SK-N-SH treated with all-trans-retinoic acid at 6 μM for 48 hours (cell line): ENCODE results near the gene ZNF19.

ENCODE experiments used
- ESRRG ChIP-seq: fragments of 250-450 bp; sonication (Bioruptor Pico); IDR thresholded peaks from 2 replicates; pipeline ENCODE4 v1.6.1; 2021; ENCODE audit warnings: mild to moderate bottlenecking
- PATZ1 ChIP-seq: fragments of 250-450 bp; sonication (Bioruptor Pico); IDR thresholded peaks from 2 replicates; pipeline ENCODE4 v1.8.0; 2020; ENCODE audit warnings: mild to moderate bottlenecking, moderate library complexity, borderline replicate concordance
- ZNF70 ChIP-seq: fragments of 450-650 bp; formaldehyde crosslinking; IDR thresholded peaks from 2 replicates; pipeline ENCODE4 v1.5.0; 2020; ENCODE audit warnings: mild to moderate bottlenecking, moderate library complexity

GRCh38 chr16:71526111-71526631, 37.0 kb upstream of the ZNF19 start, which contains the start of gene CHST4:
- TF ChIP-seq ZNF70 (no peak), PATZ1 (CRISPR knock-in tag) (no peak), ESRRG (CRISPR knock-in tag) (no peak)
